Nephron progenitor cell (in vitro differentiated cells): ENCODE results near the gene CMPK2.

Source experiments
- DNase-seq: peaks from one replicate; pipeline ENCODE4 v3.0.0; 2021
- H3K27ac Mint-ChIP-seq: 2 replicates; pipeline ENCODE4 v1.8.0; 2021; ENCODE audit warnings: mild to moderate bottlenecking, moderate library complexity, mixed read lengths
- H3K27me3 Mint-ChIP-seq: 2 replicates; pipeline ENCODE4 v1.8.0; 2021; ENCODE audit warnings: mild to moderate bottlenecking, low read depth, mixed read lengths; ENCODE audit not compliant: poor library complexity
- H3K36me3 Mint-ChIP-seq: 2 replicates; pipeline ENCODE4 v1.8.0; 2021; ENCODE audit warnings: low read depth, mixed read lengths
- H3K4me1 Mint-ChIP-seq: 2 replicates; pipeline ENCODE4 v1.8.0; 2021; ENCODE audit warnings: mixed read lengths
- H3K4me3 Mint-ChIP-seq: 2 replicates; pipeline ENCODE4 v1.8.0; 2021; ENCODE audit warnings: mild to moderate bottlenecking, moderate library complexity, mixed read lengths
- H3K9me3 Mint-ChIP-seq: 2 replicates; pipeline ENCODE4 v1.8.0; 2021; ENCODE audit warnings: mild to moderate bottlenecking, moderate library complexity, mixed read lengths
- TF ChIP-seq, protein P1 (sequence below): fragments of 200-600 bp; sonication (generic); IDR thresholded peaks from 2 replicates; pipeline ENCODE4 v1.5.0; 2021; ENCODE audit warnings: antibody characterized with exemption

The CMPK2 gene

DNA sequence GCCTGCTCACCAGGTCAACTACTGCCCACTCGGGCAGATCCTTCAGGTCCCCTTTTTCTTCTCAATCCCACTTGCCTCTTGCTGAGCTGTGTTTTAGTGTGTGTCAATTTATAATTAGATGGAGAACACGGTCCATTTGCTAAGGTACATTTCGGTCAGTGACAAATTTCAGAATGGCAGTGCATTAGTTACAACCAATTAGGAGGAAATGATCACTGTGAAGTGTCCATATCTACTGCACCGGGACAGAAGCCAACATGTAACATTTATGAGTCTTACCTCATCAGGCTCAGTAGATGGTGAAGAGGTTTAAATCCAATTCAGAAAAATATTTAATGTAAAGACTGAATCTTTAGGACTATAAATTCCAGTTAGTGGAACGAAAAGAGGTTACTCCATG is 47.7 kb downstream of the CMPK2 start:
- Mint-ChIP-seq H3K36me3 (no peaks in the 10 kb centered on the region), H3K9me3 (peaks cover 17% of the 10 kb centered on the region), H3K27ac (no peak overlapping the region), H3K4me1 (peaks cover 30% of the 10 kb centered on the region), H3K4me3 (no peak overlapping the region), H3K27me3 (peaks cover 17% of the 10 kb centered on the region)
- TF ChIP-seq, protein P1, sequence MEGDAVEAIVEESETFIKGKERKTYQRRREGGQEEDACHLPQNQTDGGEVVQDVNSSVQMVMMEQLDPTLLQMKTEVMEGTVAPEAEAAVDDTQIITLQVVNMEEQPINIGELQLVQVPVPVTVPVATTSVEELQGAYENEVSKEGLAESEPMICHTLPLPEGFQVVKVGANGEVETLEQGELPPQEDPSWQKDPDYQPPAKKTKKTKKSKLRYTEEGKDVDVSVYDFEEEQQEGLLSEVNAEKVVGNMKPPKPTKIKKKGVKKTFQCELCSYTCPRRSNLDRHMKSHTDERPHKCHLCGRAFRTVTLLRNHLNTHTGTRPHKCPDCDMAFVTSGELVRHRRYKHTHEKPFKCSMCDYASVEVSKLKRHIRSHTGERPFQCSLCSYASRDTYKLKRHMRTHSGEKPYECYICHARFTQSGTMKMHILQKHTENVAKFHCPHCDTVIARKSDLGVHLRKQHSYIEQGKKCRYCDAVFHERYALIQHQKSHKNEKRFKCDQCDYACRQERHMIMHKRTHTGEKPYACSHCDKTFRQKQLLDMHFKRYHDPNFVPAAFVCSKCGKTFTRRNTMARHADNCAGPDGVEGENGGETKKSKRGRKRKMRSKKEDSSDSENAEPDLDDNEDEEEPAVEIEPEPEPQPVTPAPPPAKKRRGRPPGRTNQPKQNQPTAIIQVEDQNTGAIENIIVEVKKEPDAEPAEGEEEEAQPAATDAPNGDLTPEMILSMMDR = no peak
- no peak for DNase-seq

DNA sequence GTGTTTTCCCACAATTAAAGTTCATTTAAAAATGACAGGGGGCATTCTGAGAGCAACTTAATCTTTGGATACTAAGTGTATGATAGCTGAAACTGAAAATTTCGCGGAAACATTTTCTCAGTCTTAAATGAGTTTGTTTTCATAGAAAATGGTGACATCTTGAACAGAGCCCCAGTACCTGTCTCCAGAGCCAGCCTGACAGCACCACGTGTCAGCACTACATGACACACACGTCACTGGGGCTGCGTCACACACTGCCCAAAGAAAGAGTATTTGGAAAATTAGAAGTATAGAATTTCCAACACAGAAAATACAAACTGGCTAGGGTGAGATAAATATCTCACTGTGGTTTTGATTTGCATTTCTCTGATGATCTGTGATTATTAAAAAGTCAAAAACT is 50.8 kb downstream of the CMPK2 start:
- TF ChIP-seq, protein P1 = no peak
- Mint-ChIP-seq H3K9me3 (peaks cover 21% of the 10 kb centered on the region), H3K36me3 (no peaks in the 10 kb centered on the region), H3K4me1 (peaks cover 29% of the 10 kb centered on the region), H3K27me3 (peaks cover 10% of the 10 kb centered on the region), H3K4me3 (no peak overlapping the region), H3K27ac (no peak overlapping the region)
- DNase-seq = no peak

DNA sequence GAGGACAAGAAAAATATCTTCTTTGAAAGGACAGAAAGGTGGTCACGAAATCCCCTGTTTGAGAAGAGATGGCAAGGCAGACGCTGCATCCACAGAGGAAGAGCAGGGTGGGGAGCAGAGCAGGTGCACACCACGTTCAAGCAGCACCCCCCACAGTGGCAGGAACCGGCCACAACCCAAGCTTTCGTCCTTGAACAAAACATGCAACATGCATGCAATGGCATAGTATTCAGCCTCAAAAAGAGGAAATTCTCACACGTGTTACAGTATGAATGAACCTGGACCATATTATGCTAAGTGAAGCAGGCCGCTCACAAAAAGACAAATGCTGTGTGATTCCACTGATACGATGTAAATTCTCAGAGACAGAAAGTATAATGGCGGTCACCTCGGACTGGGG is 51.4 kb downstream of the CMPK2 start:
- no peaks in the 10 kb centered on the region for H3K36me3 Mint-ChIP-seq
- H3K9me3 Mint-ChIP-seq = peaks cover 21% of the 10 kb centered on the region
- peaks cover 26% of the 10 kb centered on the region for H3K4me1 Mint-ChIP-seq
- H3K27ac Mint-ChIP-seq = no peak overlapping the region
- DNase-seq = no peak
- H3K27me3 Mint-ChIP-seq = peaks cover 10% of the 10 kb centered on the region
- TF ChIP-seq, protein P1 = no peak
- H3K4me3 Mint-ChIP-seq = no peak overlapping the region

DNA sequence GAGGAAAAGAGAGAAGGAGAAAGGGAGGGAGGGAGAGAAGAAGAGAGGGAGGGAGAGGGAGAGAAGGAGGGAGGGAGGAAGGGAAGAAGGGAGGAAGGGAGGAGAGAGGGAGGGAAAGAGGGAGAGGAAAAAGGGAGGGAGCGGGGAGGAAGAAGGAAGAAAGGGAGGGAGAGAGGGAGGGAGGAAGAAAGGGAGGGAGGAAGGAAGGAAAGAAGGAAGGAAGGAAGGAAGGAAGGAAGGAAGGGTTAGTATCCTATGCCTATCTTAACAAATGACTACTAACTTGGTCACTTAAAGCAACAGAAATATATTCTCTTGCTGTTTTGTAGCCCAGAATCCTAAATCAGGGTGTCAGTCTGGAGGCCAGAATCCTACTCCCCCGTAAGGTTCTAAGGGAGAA is 52.1 kb downstream of the CMPK2 start:
- peaks cover 21% of the 10 kb centered on the region for H3K9me3 Mint-ChIP-seq
- no peak overlapping the region for H3K4me3 Mint-ChIP-seq
- TF ChIP-seq, protein P1 = no peak
- H3K36me3 Mint-ChIP-seq = no peaks in the 10 kb centered on the region
- H3K4me1 Mint-ChIP-seq = peaks cover 26% of the 10 kb centered on the region
- H3K27ac Mint-ChIP-seq = no peak overlapping the region
- peaks cover 10% of the 10 kb centered on the region for H3K27me3 Mint-ChIP-seq
- no peak for DNase-seq

DNA sequence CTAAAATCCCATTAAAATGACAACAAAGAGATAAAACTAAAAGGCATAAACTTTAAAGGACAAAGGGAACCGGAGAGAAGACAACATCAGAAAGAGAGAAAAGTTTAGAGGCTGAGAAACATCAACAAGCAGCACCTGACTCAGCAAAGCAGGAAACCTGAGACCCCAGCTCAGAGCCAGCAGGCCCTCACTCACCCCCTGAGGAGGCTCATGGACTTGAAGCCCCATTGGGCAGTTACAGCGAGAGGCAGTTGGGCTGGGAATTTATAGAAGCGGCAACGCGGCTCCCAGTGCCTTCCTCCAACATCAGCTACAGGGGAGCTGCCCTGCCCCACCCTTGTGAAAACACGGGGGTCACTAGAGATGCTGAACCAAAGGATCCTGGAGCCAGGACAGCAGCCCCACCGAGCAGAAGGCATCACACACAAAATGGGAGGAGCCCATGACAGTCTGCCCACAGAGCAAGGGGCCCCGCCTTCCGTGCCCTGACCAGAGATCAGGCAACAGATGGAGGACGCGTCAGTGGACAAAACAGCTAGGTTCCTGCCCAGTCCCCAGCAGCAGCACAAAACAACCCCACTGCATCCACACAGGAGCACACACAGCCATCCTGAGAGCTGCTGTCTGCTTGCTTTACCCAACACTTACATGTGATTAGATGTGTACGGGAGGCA is 52.7 kb downstream of the CMPK2 start:
- H3K4me1 Mint-ChIP-seq = peaks cover 25% of the 10 kb centered on the region
- TF ChIP-seq, protein P1 = no peak
- no peak overlapping the region for H3K27ac Mint-ChIP-seq
- H3K4me3 Mint-ChIP-seq = no peak overlapping the region
- H3K36me3 Mint-ChIP-seq = no peaks in the 10 kb centered on the region
- no peak for DNase-seq
- peaks cover 21% of the 10 kb centered on the region for H3K9me3 Mint-ChIP-seq
- H3K27me3 Mint-ChIP-seq = peaks cover 9% of the 10 kb centered on the region

DNA sequence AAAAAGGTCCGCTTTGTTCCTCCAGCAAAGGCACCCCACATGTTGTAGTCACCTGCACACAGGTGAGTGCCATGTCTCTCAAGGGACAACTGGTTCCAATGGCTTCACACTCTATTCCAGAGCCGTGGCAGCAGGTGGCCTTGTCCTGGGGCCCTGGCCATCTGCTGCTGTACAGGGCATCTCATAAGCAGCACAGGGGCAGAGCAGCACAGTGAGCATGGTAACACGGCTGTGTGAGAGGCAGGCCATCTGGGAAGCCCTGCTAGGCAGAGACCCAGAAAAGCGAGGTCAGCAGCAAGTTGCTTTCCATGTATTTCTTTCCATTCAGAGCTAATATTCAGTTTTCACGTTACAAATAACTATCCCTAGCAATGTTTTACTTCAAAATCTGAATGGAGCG is 54.7 kb downstream of the CMPK2 start:
- Mint-ChIP-seq H3K9me3 (peaks cover 19% of the 10 kb centered on the region), H3K4me1 (peaks cover 17% of the 10 kb centered on the region), H3K27ac (no peak overlapping the region), H3K36me3 (no peaks in the 10 kb centered on the region), H3K4me3 (no peak overlapping the region), H3K27me3 (peaks cover 17% of the 10 kb centered on the region)
- TF ChIP-seq, protein P1 = no peak
- no peak for DNase-seq
